ENCODE data around the gene RAB26. TPM values are rescaled to one million over a fixed set of nuclear protein-coding genes. Genes with fewer than 3 reads are reported as not detected.

Gene RAB26
- polyA plus RNA-seq, 1 donor from 2014 or later, result 4.9 TPM

GRCh38 chr16:2157480-2158261, 9.2 kb downstream of the RAB26 start:
- no peak for TF ChIP-seq REST (IDR thresholded peaks at IDR 0.05; ENCODE audit: borderline replicate concordance)
- no peak for TF ChIP-seq CTCF (IDR thresholded peaks at IDR 0.05; ENCODE audit: poor library complexity, severe bottlenecking)
- Histone ChIP-seq H3K79me2 (replicated peaks; ENCODE audit: insufficient read depth, low read length) (peaks cover 52% of the 10 kb centered on the region), H3K4me3 (ENCODE audit: low read length) (peak overlapping the region; percentile 85), H3K9ac (ENCODE audit: low read length) (no peak overlapping the region), H3K9me3 (ENCODE audit: low read length) (no peaks in the 10 kb centered on the region), H3K27ac (ENCODE audit: low read length) (no peak overlapping the region), H3K9me2 (ENCODE audit: insufficient read depth, low read length) (no peaks in the 10 kb centered on the region), H3K4me2 (ENCODE audit: low read length) (no peak overlapping the region), H3K36me3 (ENCODE audit: insufficient read depth, low read length) (no peaks in the 10 kb centered on the region), H2AFZ (ENCODE audit: low read depth, low read length) (no peak overlapping the region), H3F3A (ENCODE audit: insufficient read depth, low read length, poor library complexity, severe bottlenecking) (no peaks in the 10 kb centered on the region), H3K27me3 (ENCODE audit: insufficient read depth, low read depth, low read length) (no peaks in the 10 kb centered on the region), H4K20me1 (ENCODE audit: insufficient read depth) (peaks cover 6% of the 10 kb centered on the region)

- no peak for TF ChIP-seq RAD21 (conservative IDR thresholded peaks at IDR 0.05)
- no peak for TF ChIP-seq POLR2AphosphoS5 (IDR thresholded peaks at IDR 0.05)
- TF ChIP-seq EP300 (conservative IDR thresholded peaks at IDR 0.05; ENCODE audit: poor library complexity, severe bottlenecking), result no peak
- H3K36me3 ChIP-seq (ENCODE audit: insufficient read depth, low read length), result no peaks in the 10 kb centered on the region
- H3K9me3 ChIP-seq (ENCODE audit: low read length), result no peaks in the 10 kb centered on the region
- peaks cover 47% of the 10 kb centered on the region for H3K79me2 ChIP-seq (replicated peaks; ENCODE audit: insufficient read depth, low read length)
- peaks cover under 1% of the 10 kb centered on the region for H4K20me1 ChIP-seq (ENCODE audit: insufficient read depth)
- no peak overlapping the region for H3K4me2 ChIP-seq (ENCODE audit: low read length)
- no peaks in the 10 kb centered on the region for H3F3A ChIP-seq (ENCODE audit: insufficient read depth, low read length, poor library complexity, severe bottlenecking)
- H3K27me3 ChIP-seq (ENCODE audit: insufficient read depth, low read depth, low read length), result no peaks in the 10 kb centered on the region
- H2AFZ ChIP-seq (ENCODE audit: low read depth, low read length), result no peak overlapping the region
- H3K27ac ChIP-seq (ENCODE audit: low read length), result no peak overlapping the region
- H3K9me2 ChIP-seq (ENCODE audit: insufficient read depth, low read length), result no peaks in the 10 kb centered on the region
- H3K9ac ChIP-seq (ENCODE audit: low read length), result no peak overlapping the region
- H3K4me3 ChIP-seq (ENCODE audit: low read length), result no peak overlapping the region
Measured at GRCh38 chr16:2158262-2158638, 9.8 kb downstream of the RAB26 start.

- H3K36me3 ChIP-seq (ENCODE audit: insufficient read depth, low read length), result no peaks in the 10 kb centered on the region
- no peak overlapping the region for H3K4me2 ChIP-seq (ENCODE audit: low read length)
- no peak overlapping the region for H3K9ac ChIP-seq (ENCODE audit: low read length)
- no peak overlapping the region for H2AFZ ChIP-seq (ENCODE audit: low read depth, low read length)
- no peaks in the 10 kb centered on the region for H3K27me3 ChIP-seq (ENCODE audit: insufficient read depth, low read depth, low read length)
- no peaks in the 10 kb centered on the region for H3F3A ChIP-seq (ENCODE audit: insufficient read depth, low read length, poor library complexity, severe bottlenecking)
- no peaks in the 10 kb centered on the region for H3K9me3 ChIP-seq (ENCODE audit: low read length)
- no peaks in the 10 kb centered on the region for H4K20me1 ChIP-seq (ENCODE audit: insufficient read depth)
- no peak overlapping the region for H3K27ac ChIP-seq (ENCODE audit: low read length)
- no peak for TF ChIP-seq EP300 (conservative IDR thresholded peaks at IDR 0.05; ENCODE audit: poor library complexity, severe bottlenecking)
- TF ChIP-seq REST (IDR thresholded peaks at IDR 0.05; ENCODE audit: borderline replicate concordance), result no peak
- no peak for TF ChIP-seq EZH2 (IDR thresholded peaks at IDR 0.05; ENCODE audit: borderline replicate concordance, insufficient read depth, low read length, poor library complexity, severe bottlenecking)
- TF ChIP-seq MXI1 (conservative IDR thresholded peaks at IDR 0.05; ENCODE audit: poor library complexity, severe bottlenecking), result no peak
- no peak for TF ChIP-seq SMC3 (conservative IDR thresholded peaks at IDR 0.05; ENCODE audit: poor library complexity)
- TF ChIP-seq TAF1 (IDR thresholded peaks at IDR 0.05; ENCODE audit: low read depth), result no peak
- no peak for TF ChIP-seq CTCF (IDR thresholded peaks at IDR 0.05; ENCODE audit: poor library complexity, severe bottlenecking)
- no peak for TF ChIP-seq POLR2AphosphoS5 (IDR thresholded peaks at IDR 0.05)
- TF ChIP-seq RAD21 (conservative IDR thresholded peaks at IDR 0.05), result no peak
- no peak overlapping the region for H3K4me3 ChIP-seq (ENCODE audit: low read length)
- H3K79me2 ChIP-seq (replicated peaks; ENCODE audit: insufficient read depth, low read length), result peaks cover 38% of the 10 kb centered on the region
- no peaks in the 10 kb centered on the region for H3K9me2 ChIP-seq (ENCODE audit: insufficient read depth, low read length)
Measured at GRCh38 chr16:2159175-2159838, 10.9 kb downstream of the RAB26 start.
